Uterus (tissue), 2 donors: ENCODE measurements around the gene UBE2Q1.

ENCODE experiments used
- POLR2A ChIP-seq, 2 donors: fragments of 450-650 bp; IDR thresholded peaks; one replicate each; pipeline ENCODE4 v1.6.1; 2016; ENCODE audit warnings: antibody characterized with exemption in 2 of 2, mild to moderate bottlenecking in 1 of 2, moderate library complexity in 1 of 2
- TF ChIP-seq, protein P1 (sequence below), 4 experiments: fragments of 200-600 bp in 2 of 4; fragments of 450-650 bp in 2 of 4; sonication (generic) in 2 of 4; IDR thresholded peaks; one replicate each; pipeline ENCODE4 v1.5.1; 2016 to 2019; ENCODE audit warnings: antibody characterized with exemption in 4 of 4, mild to moderate bottlenecking in 2 of 4, moderate library complexity in 1 of 4

DNA sequence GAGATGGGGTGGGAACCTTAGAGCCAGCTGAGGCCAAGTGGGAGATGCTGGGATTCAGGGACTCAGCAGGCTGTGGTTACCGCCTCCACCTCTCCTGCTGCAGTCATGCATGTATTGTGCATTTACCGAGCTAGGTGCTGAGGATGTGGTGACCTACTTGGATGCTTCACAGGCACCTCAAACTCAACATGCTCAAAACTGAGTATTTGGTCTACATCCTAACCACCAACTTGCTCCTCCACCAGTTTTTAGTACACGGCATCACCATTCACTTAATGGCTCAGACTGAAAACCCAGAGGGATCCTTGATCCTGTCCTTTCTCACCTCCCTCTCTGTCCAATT, 14.7 kb upstream of the UBE2Q1 start:
- TF ChIP-seq POLR2A (IDR thresholded peaks at IDR 0.05) = no peak
- TF ChIP-seq, protein P1, sequence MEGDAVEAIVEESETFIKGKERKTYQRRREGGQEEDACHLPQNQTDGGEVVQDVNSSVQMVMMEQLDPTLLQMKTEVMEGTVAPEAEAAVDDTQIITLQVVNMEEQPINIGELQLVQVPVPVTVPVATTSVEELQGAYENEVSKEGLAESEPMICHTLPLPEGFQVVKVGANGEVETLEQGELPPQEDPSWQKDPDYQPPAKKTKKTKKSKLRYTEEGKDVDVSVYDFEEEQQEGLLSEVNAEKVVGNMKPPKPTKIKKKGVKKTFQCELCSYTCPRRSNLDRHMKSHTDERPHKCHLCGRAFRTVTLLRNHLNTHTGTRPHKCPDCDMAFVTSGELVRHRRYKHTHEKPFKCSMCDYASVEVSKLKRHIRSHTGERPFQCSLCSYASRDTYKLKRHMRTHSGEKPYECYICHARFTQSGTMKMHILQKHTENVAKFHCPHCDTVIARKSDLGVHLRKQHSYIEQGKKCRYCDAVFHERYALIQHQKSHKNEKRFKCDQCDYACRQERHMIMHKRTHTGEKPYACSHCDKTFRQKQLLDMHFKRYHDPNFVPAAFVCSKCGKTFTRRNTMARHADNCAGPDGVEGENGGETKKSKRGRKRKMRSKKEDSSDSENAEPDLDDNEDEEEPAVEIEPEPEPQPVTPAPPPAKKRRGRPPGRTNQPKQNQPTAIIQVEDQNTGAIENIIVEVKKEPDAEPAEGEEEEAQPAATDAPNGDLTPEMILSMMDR (IDR thresholded peaks at IDR 0.05) = no peak
